Right lobe of liver (tissue), 6 donors: ENCODE data around the gene PCP4. TPM values are rescaled to one million over a fixed set of nuclear protein-coding genes. Genes with fewer than 3 reads are reported as not detected.

Source experiments
- ATAC-seq, 4 donors: fragments of 200-7000 bp; cut with Tn5 transposase; one replicate each; pipeline ENCODE4 v1.9.1; 2020; ENCODE audit warnings: mild to moderate bottlenecking in 4 of 4, moderate library complexity in 4 of 4
- DNase-seq, 3 donors: peaks; one replicate each; pipeline ENCODE4 v3.0.0-alpha.2; 2020
- H3K27ac ChIP-seq, 3 donors: fragments of 200-600 bp; one replicate each; pipeline ENCODE4 v1.8.0; 2022
- H3K27me3 ChIP-seq, 2 donors: fragments of 200-600 bp; one replicate each; pipeline ENCODE4 v1.8.0; 2022
- H3K36me3 ChIP-seq, 4 donors: fragments of 200-600 bp; sonication (generic) in 1 of 4; one replicate each; pipeline versions ENCODE4 v1.5.1 to v1.8.0; 2017 to 2022; ENCODE audit warnings: control low read depth in 1 of 4
- H3K4me1 ChIP-seq, 4 donors: fragments of 200-600 bp; sonication (generic) in 1 of 4; one replicate each; pipeline versions ENCODE4 v1.5.1 to v1.8.0; 2017 to 2022; ENCODE audit warnings: control low read depth in 1 of 4
- H3K4me3 ChIP-seq, 3 donors: fragments of 200-600 bp; one replicate each; pipeline ENCODE4 v1.8.0; 2022
- H3K9me3 ChIP-seq, 4 donors: fragments of 200-600 bp; sonication (generic) in 1 of 4; one replicate each; pipeline versions ENCODE4 v1.5.1 to v1.8.0; 2017 to 2022; ENCODE audit warnings: control low read depth in 1 of 4
- CTCF ChIP-seq, 4 donors: fragments of 200-600 bp in 3 of 4; fragments of 450-650 bp in 1 of 4; IDR thresholded peaks; one replicate each; pipeline versions ENCODE4 v1.5.1 to v1.8.0; 2016 to 2022; ENCODE audit warnings: antibody characterized with exemption in 4 of 4, mild to moderate bottlenecking in 2 of 4
- POLR2A ChIP-seq: fragments of 450-650 bp; IDR thresholded peaks from one replicate; pipeline ENCODE4 v1.6.1; 2017; ENCODE audit warnings: antibody characterized with exemption, mild to moderate bottlenecking
- WGBS: methylation state at CpG from one replicate; pipeline ENCODE4 v1.1.6; 2018; ENCODE audit warnings: low coverage, low lambda C conversion rate; ENCODE audit not compliant: insufficient coverage; ENCODE audit errors: missing lambda C conversion rate; 5-methylcytosine and 5-hydroxymethylcytosine counted together
- intact Hi-C, 2 donors: fragments of 100-400 bp; cut with DNase I; formaldehyde crosslinking; loops; one replicate each; pipeline versions ENCODE4 v1.11.2 to v1.14.1; 2022
- total RNA-seq, 6 experiments: library from RNA; depleted of rRNA in 2 of 6; stranded (reverse); fragments of >200 nt in 2 of 6; fragmentation: NEBNext Ultra II Directional in 3 of 6; extraction: Animal tissue kit (Norgen Biotek cat#: 25700) in 3 of 6; gene quantifications; one replicate each; pipeline versions ENCODE4 v1.1.0 to v1.2.4, GENCODE V29; 2016 to 2023
- donor health status: DM: no; HTN: yes; CAD: no.
- donor health status: DM: no; HTN: no; CAD: no.
- donor health status: DM: no; HTN: no; CAD: no.
- donor health status: DM: no; HTN: yes; CAD: no.
- donor health status: DM: no; HTN: yes; CAD: no.

PCP4 gene
- total RNA-seq, 6 experiments from 2014 or later: not detected

GRCh38 chr21:39869141-39869818 is 2.0 kb downstream of the PCP4 start:
- H3K27ac ChIP-seq: no peak overlapping the region
- 63% methylated on average over 4 of the region's 11 CpGs for WGBS
- no peak for DNase-seq
- H3K9me3 ChIP-seq: no peaks in the 10 kb centered on the region
- ATAC-seq: no peak
- no peaks in the 10 kb centered on the region for H3K4me1 ChIP-seq
- H3K27me3 ChIP-seq: no peaks in the 10 kb centered on the region
- no peak for TF ChIP-seq CTCF (IDR thresholded peaks at IDR 0.05)
- no peak for TF ChIP-seq POLR2A
- H3K4me3 ChIP-seq: no peak overlapping the region
- intact Hi-C loops: no loop called here
- H3K36me3 ChIP-seq: no peaks in the 10 kb centered on the region

GRCh38 chr21:39873687-39874086 is 6.4 kb downstream of the PCP4 start:
- no peaks in the 10 kb centered on the region for H3K9me3 ChIP-seq
- 73% methylated on average over 1 of the region's 1 CpG for WGBS
- TF ChIP-seq CTCF (IDR thresholded peaks at IDR 0.05): no peak
- TF ChIP-seq POLR2A: no peak

GRCh38 chr21:39874206-39874605 is 7.0 kb downstream of the PCP4 start:
- Histone ChIP-seq H3K36me3 (no peaks in the 10 kb centered on the region), H3K9me3 (no peaks in the 10 kb centered on the region), H3K27me3 (peaks cover 0 to 4% of the 10 kb centered on the region in 2 donors), H3K27ac (no peak overlapping the region), H3K4me1 (no peaks in the 10 kb centered on the region), H3K4me3 (no peak overlapping the region)
- TF ChIP-seq POLR2A (no peak), CTCF (IDR thresholded peaks at IDR 0.05) (no peak)
- no peak for ATAC-seq
- intact Hi-C loops: no loop called here
- 53% methylated on average over 8 of the region's 8 CpGs for WGBS
- DNase-seq: no peak

More at GRCh38 chr21:39873687-39874086, 6.4 kb downstream of the PCP4 start:
- no peaks in the 10 kb centered on the region for H3K4me1 ChIP-seq
- no peak for DNase-seq
- intact Hi-C loops: no loop called here
- no peak overlapping the region for H3K27ac ChIP-seq
- no peak overlapping the region for H3K4me3 ChIP-seq
- no peaks in the 10 kb centered on the region for H3K36me3 ChIP-seq
- ATAC-seq: no peak
- peaks cover 0 to 4% of the 10 kb centered on the region in 2 donors for H3K27me3 ChIP-seq

- ATAC-seq (no peak), DNase-seq (no peak)
- Histone ChIP-seq H3K4me1 (no peaks in the 10 kb centered on the region), H3K9me3 (no peaks in the 10 kb centered on the region), H3K36me3 (no peaks in the 10 kb centered on the region), H3K27me3 (peaks cover 0 to 4% of the 10 kb centered on the region in 2 donors), H3K4me3 (no peak overlapping the region), H3K27ac (no peak overlapping the region)
- intact Hi-C loops: no loop called here
- WGBS: 69% methylated on average over 7 of the region's 7 CpGs
- TF ChIP-seq POLR2A: no peak
- no peak for TF ChIP-seq CTCF (IDR thresholded peaks at IDR 0.05)
Observed at GRCh38 chr21:39874759-39875158, 7.5 kb downstream of the PCP4 start.
